ENCODE data around the gene RBM20.

The RBM20 gene

GRCh38 chr10:110851020-110851612 is 207.0 kb downstream of the RBM20 start:
- Histone ChIP-seq H3K4me1 (ENCODE audit: control insufficient read depth, low read depth, low read length) (no peaks in the 10 kb centered on the region), H3K36me3 (ENCODE audit: control insufficient read depth, low read depth, low read length) (no peaks in the 10 kb centered on the region), H3K27ac (ENCODE audit: low read length) (no peak overlapping the region), H3K4me3 (ENCODE audit: low read length) (no peak overlapping the region), H3K9me3 (ENCODE audit: control insufficient read depth, low read depth, low read length) (no peaks in the 10 kb centered on the region), H3K27me3 (ENCODE audit: control insufficient read depth, insufficient read depth, low read length) (no peaks in the 10 kb centered on the region), H3K9ac (ENCODE audit: low read length) (no peak overlapping the region)

GRCh38 chr10:110852255-110852896 is 208.2 kb downstream of the RBM20 start:
- H3K27me3 ChIP-seq (ENCODE audit: control insufficient read depth, insufficient read depth, low read length), result no peaks in the 10 kb centered on the region
- H3K9me3 ChIP-seq (ENCODE audit: control insufficient read depth, low read depth, low read length), result no peaks in the 10 kb centered on the region
- no peaks in the 10 kb centered on the region for H3K4me1 ChIP-seq (ENCODE audit: control insufficient read depth, low read depth, low read length)
- no peak overlapping the region for H3K4me3 ChIP-seq (ENCODE audit: low read length)
- H3K9ac ChIP-seq (ENCODE audit: low read length), result no peak overlapping the region
- no peak overlapping the region for H3K27ac ChIP-seq (ENCODE audit: low read length)
- no peaks in the 10 kb centered on the region for H3K36me3 ChIP-seq (ENCODE audit: control insufficient read depth, low read depth, low read length)

- Histone ChIP-seq H3K9ac (ENCODE audit: low read length) (no peak overlapping the region), H3K4me1 (ENCODE audit: control insufficient read depth, low read depth, low read length) (no peaks in the 10 kb centered on the region), H3K27ac (ENCODE audit: low read length) (no peak overlapping the region), H3K27me3 (ENCODE audit: control insufficient read depth, insufficient read depth, low read length) (no peaks in the 10 kb centered on the region), H3K4me3 (ENCODE audit: low read length) (no peak overlapping the region), H3K9me3 (ENCODE audit: control insufficient read depth, low read depth, low read length) (no peaks in the 10 kb centered on the region), H3K36me3 (ENCODE audit: control insufficient read depth, low read depth, low read length) (no peaks in the 10 kb centered on the region)
Measured at GRCh38 chr10:110852947-110853346, 208.8 kb downstream of the RBM20 start.

- H3K4me1 ChIP-seq (ENCODE audit: control insufficient read depth, low read depth, low read length), result no peaks in the 10 kb centered on the region
- H3K4me3 ChIP-seq (ENCODE audit: low read length), result no peak overlapping the region
- H3K36me3 ChIP-seq (ENCODE audit: control insufficient read depth, low read depth, low read length), result no peaks in the 10 kb centered on the region
- no peaks in the 10 kb centered on the region for H3K27me3 ChIP-seq (ENCODE audit: control insufficient read depth, insufficient read depth, low read length)
- H3K9ac ChIP-seq (ENCODE audit: low read length), result no peak overlapping the region
- no peak overlapping the region for H3K27ac ChIP-seq (ENCODE audit: low read length)
- H3K9me3 ChIP-seq (ENCODE audit: control insufficient read depth, low read depth, low read length), result no peaks in the 10 kb centered on the region
Measured at GRCh38 chr10:110853921-110854605, 209.9 kb downstream of the RBM20 start.

DNA sequence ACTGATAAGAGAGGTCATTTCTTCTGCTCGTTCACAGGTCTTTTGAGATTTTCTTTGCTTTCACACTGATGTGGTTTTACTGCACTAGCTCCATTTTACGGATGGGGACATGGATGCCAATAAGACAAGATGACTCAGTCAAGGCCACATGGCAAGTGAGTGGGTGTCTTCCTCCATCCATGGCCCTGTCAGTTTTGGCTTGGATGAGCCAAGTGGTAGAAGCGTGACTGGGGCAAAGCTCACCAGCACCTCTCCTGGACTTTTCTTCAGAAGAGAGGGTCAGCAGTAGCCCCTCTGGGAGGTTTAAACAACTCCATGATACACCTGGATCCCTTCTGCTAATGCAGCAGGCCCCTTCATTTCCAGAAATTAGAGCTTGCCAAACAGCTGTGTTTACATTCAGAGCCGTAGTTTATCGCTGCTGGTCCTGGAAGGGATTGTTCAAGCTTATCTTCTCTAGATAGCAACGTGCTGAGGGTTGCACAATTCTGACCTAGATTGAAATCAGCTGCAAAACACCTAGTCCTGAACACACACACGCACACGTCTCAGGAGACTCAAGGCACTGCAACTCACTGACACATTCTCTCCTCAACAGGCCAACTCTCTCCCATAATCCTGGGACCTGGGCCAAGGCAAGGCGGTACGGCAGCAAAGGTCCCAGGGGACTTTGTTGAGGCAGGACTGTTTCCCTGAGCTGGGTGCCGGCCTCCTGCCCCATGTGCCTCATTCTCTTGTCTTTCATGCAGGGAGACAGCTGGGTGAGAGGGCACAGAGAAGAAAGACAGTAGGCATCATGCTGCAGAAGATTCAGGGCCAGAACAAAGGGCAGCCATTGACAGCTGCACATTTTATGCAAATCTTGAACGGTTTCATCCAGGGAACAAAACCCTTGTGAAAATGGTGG is 213.4 kb downstream of the RBM20 start:
- no peaks in the 10 kb centered on the region for H3K27me3 ChIP-seq (ENCODE audit: control insufficient read depth, insufficient read depth, low read length)
- H3K9me3 ChIP-seq (ENCODE audit: control insufficient read depth, low read depth, low read length), result no peaks in the 10 kb centered on the region
- H3K27ac ChIP-seq (ENCODE audit: low read length), result no peak overlapping the region
- no peaks in the 10 kb centered on the region for H3K4me1 ChIP-seq (ENCODE audit: control insufficient read depth, low read depth, low read length)
- H3K4me3 ChIP-seq (ENCODE audit: low read length), result no peak overlapping the region
- H3K36me3 ChIP-seq (ENCODE audit: control insufficient read depth, low read depth, low read length), result no peaks in the 10 kb centered on the region
- no peak overlapping the region for H3K9ac ChIP-seq (ENCODE audit: low read length)

GRCh38 chr10:110858297-110858934 is 214.3 kb downstream of the RBM20 start:
- no peaks in the 10 kb centered on the region for H3K4me1 ChIP-seq (ENCODE audit: control insufficient read depth, low read depth, low read length)

GRCh38 chr10:110859206-110859972 is 215.3 kb downstream of the RBM20 start:
- no peak overlapping the region for H3K4me3 ChIP-seq (ENCODE audit: low read length)
- H3K27ac ChIP-seq (ENCODE audit: low read length), result no peak overlapping the region
- H3K4me1 ChIP-seq (ENCODE audit: control insufficient read depth, low read depth, low read length), result no peaks in the 10 kb centered on the region
- no peaks in the 10 kb centered on the region for H3K9me3 ChIP-seq (ENCODE audit: control insufficient read depth, low read depth, low read length)
- H3K9ac ChIP-seq (ENCODE audit: low read length), result no peak overlapping the region
- no peaks in the 10 kb centered on the region for H3K27me3 ChIP-seq (ENCODE audit: control insufficient read depth, insufficient read depth, low read length)
- no peaks in the 10 kb centered on the region for H3K36me3 ChIP-seq (ENCODE audit: control insufficient read depth, low read depth, low read length)

More at GRCh38 chr10:110858297-110858934, 214.3 kb downstream of the RBM20 start:
- Histone ChIP-seq H3K27ac (ENCODE audit: low read length) (no peak overlapping the region), H3K4me3 (ENCODE audit: low read length) (no peak overlapping the region), H3K27me3 (ENCODE audit: control insufficient read depth, insufficient read depth, low read length) (no peaks in the 10 kb centered on the region), H3K9ac (ENCODE audit: low read length) (no peak overlapping the region), H3K36me3 (ENCODE audit: control insufficient read depth, low read depth, low read length) (no peaks in the 10 kb centered on the region), H3K9me3 (ENCODE audit: control insufficient read depth, low read depth, low read length) (no peaks in the 10 kb centered on the region)

- no peak overlapping the region for H3K9ac ChIP-seq (ENCODE audit: low read length)
- H3K36me3 ChIP-seq (ENCODE audit: control insufficient read depth, low read depth, low read length), result no peaks in the 10 kb centered on the region
- H3K9me3 ChIP-seq (ENCODE audit: control insufficient read depth, low read depth, low read length), result no peaks in the 10 kb centered on the region
- no peak overlapping the region for H3K4me3 ChIP-seq (ENCODE audit: low read length)
- no peak overlapping the region for H3K27ac ChIP-seq (ENCODE audit: low read length)
- H3K27me3 ChIP-seq (ENCODE audit: control insufficient read depth, insufficient read depth, low read length), result no peaks in the 10 kb centered on the region
- H3K4me1 ChIP-seq (ENCODE audit: control insufficient read depth, low read depth, low read length), result no peaks in the 10 kb centered on the region
Measured at GRCh38 chr10:110859973-110860376, 215.8 kb downstream of the RBM20 start.

DNA sequence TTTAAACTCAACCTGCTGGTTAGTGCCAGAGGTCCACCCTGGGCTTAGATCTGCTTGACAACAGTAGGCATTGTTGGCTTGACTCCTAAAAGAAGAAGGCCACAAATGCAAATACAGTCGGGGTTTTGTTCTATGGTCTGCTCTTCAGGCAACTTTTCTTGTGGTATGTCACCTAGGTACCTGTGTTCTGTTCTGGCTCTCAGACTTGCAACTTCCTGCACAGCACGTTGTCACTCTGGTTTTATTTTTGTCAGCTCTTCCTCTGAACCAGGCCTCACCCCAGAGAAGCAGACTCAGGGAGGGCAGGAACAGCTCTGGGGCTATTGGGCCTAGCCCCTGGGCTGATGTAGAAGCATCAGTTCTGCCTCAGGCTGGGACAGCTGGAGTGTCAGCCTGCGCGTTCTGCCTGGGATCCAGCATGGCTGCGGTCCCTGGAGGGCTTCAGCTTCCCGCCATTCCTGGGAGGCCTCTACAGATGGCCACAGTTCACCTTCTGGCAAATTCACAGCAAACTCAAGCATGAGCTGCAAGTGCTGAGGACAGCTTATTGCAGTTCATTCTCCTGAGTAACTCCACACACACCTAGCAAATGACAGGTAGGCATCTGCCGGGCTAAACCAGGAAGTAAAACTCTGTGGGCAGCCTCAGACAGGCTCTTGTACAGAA is 216.6 kb downstream of the RBM20 start:
- H3K9ac ChIP-seq (ENCODE audit: low read length), result no peak overlapping the region
- no peaks in the 10 kb centered on the region for H3K27me3 ChIP-seq (ENCODE audit: control insufficient read depth, insufficient read depth, low read length)
- no peak overlapping the region for H3K4me3 ChIP-seq (ENCODE audit: low read length)
- no peak overlapping the region for H3K27ac ChIP-seq (ENCODE audit: low read length)
- no peaks in the 10 kb centered on the region for H3K4me1 ChIP-seq (ENCODE audit: control insufficient read depth, low read depth, low read length)
- H3K9me3 ChIP-seq (ENCODE audit: control insufficient read depth, low read depth, low read length), result no peaks in the 10 kb centered on the region
- H3K36me3 ChIP-seq (ENCODE audit: control insufficient read depth, low read depth, low read length), result no peaks in the 10 kb centered on the region

- Histone ChIP-seq H3K36me3 (ENCODE audit: control insufficient read depth, low read depth, low read length) (no peaks in the 10 kb centered on the region), H3K27ac (ENCODE audit: low read length) (no peak overlapping the region), H3K9me3 (ENCODE audit: control insufficient read depth, low read depth, low read length) (no peaks in the 10 kb centered on the region), H3K27me3 (ENCODE audit: control insufficient read depth, insufficient read depth, low read length) (no peaks in the 10 kb centered on the region), H3K4me1 (ENCODE audit: control insufficient read depth, low read depth, low read length) (no peaks in the 10 kb centered on the region), H3K4me3 (ENCODE audit: low read length) (no peak overlapping the region), H3K9ac (ENCODE audit: low read length) (no peak overlapping the region)
Measured at GRCh38 chr10:110861476-110861875, 217.3 kb downstream of the RBM20 start.

Data from iPS-18a (cell line).